GM12801 (cell line): ENCODE measurements around the gene ABLIM2.

Experiments
- CTCF ChIP-seq: IDR thresholded peaks from one replicate; pipeline ENCODE4 v1.5.1; 2011; ENCODE audit warnings: control low read depth; ENCODE audit not compliant: insufficient read length; ENCODE audit errors: extremely low read depth

ABLIM2 gene

GRCh38 chr4:8046925-8047541 lies 111.6 kb downstream of the ABLIM2 start:
- no peak for TF ChIP-seq CTCF

GRCh38 chr4:8045909-8046308 lies 112.7 kb downstream of the ABLIM2 start:
- TF ChIP-seq CTCF, result no peak

- TF ChIP-seq CTCF, result no peak
Observed at GRCh38 chr4:8044699-8045098, 113.9 kb downstream of the ABLIM2 start.

GRCh38 chr4:8044244-8044643 lies 114.4 kb downstream of the ABLIM2 start:
- TF ChIP-seq CTCF, result no peak

- no peak for TF ChIP-seq CTCF
Observed at GRCh38 chr4:8043596-8043995, 115.0 kb downstream of the ABLIM2 start.

- TF ChIP-seq CTCF, result no peak
Observed at GRCh38 chr4:8041868-8042267, 116.7 kb downstream of the ABLIM2 start.

GRCh38 chr4:8041172-8041571 lies 117.4 kb downstream of the ABLIM2 start:
- no peak for TF ChIP-seq CTCF
